ENCODE measurements around the gene HDAC1. TPM values are rescaled to one million over a fixed set of nuclear protein-coding genes. Genes with fewer than 3 reads are reported as not detected.

Gene HDAC1
- total RNA-seq, 2 donors from 2014 or later, result 21.8 to 28.0 TPM

DNA sequence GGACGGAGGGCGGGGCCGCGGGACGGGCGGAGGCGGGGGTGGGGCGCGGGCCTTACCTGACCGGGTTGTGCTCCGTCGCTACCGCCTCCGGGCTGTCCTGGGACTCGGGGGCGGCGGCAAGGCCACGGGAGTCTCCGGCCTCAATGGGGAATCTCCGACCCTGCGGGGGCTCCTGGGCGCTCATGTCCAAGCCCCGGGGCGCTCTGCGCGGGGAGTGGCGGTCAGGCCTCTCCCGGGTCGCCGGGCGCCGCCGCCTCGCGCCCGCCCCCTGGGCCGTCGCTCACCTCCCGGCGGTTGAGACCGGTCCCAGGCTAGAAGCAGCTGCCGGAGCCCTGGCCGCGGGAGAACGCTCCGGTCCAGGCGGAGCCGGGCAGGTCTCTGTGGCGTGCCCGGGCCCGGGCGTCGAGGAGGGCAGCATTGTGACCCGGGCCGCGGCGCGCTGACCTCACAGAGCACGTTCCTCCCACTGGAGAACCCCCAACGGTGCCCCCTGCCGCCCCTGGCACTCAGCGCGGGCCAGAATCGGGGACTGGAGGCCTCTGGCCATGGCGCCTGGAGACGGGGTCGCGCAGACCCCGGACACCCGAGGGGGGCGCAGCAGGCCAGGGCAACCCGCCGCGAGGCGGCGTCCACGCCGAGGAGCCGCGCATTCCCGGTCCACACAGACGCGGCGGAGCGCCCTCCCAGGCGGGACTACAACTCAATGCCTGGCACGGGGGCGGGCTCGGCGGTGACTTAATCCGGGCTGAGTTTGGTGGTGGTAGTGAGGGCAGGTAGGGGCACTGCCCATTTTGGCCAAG lies 70.0 kb downstream of the HDAC1 start:
- no peaks in the 10 kb centered on the region for H3K27me3 ChIP-seq
- H3K4me3 ChIP-seq, result peak overlapping the region; percentile 24 to 44
- no peaks in the 10 kb centered on the region for H3K9me3 ChIP-seq
- peak overlapping the region in 1 of 2 donors; percentile 39 for H3K27ac ChIP-seq
- peaks cover 0 to 20% of the 10 kb centered on the region in 2 donors for H3K4me1 ChIP-seq
- peaks cover 21% of the 10 kb centered on the region for H3K36me3 ChIP-seq
- DNase-seq (ENCODE audit: low spot score), result no peak
- TF ChIP-seq, protein P1, sequence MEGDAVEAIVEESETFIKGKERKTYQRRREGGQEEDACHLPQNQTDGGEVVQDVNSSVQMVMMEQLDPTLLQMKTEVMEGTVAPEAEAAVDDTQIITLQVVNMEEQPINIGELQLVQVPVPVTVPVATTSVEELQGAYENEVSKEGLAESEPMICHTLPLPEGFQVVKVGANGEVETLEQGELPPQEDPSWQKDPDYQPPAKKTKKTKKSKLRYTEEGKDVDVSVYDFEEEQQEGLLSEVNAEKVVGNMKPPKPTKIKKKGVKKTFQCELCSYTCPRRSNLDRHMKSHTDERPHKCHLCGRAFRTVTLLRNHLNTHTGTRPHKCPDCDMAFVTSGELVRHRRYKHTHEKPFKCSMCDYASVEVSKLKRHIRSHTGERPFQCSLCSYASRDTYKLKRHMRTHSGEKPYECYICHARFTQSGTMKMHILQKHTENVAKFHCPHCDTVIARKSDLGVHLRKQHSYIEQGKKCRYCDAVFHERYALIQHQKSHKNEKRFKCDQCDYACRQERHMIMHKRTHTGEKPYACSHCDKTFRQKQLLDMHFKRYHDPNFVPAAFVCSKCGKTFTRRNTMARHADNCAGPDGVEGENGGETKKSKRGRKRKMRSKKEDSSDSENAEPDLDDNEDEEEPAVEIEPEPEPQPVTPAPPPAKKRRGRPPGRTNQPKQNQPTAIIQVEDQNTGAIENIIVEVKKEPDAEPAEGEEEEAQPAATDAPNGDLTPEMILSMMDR (IDR thresholded peaks at IDR 0.05), result peak; percentile 31 to 70

DNA sequence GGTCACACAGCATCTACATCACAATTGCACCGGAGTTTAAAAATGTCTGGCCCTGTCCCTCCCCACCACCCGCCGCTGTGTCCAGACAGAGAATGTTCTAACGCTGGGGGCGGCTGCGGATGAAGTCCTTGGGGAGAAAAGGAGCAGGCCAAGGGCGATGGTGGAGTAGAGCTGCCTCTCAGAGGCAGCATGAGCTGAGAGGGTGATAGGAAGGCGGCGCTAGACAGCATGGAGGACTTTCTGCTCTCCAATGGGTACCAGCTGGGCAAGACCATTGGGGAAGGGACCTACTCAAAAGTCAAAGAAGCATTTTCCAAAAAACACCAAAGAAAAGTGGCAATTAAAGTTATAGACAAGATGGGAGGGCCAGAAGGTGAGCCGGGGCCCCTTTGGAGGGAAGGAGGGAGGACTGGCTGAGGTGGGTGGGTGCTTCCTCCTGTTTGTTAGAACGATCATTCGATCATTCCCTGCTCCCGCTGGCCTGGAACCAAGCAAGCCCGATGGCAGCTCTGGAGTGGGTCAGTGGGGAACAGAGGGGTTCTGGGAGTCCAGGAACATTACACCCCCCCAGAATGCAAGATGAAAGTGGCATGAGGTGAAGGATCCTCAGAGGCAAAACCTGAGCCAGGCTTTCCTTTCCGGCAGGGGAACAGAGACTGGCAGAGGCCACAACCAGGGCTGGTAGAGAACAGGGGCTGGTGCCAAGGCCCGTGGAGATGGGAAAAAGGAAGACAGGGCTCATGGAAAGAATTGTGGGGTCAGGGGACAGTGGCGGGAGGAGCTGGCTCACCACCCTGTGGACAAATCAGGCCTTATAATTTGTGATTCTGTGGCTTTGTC lies 70.8 kb downstream of the HDAC1 start, which contains the start of the genes FAM229A and TSSK3:
TSS of gene FAM229A (minus strand) at position 12 of the 840 bp plus-strand sequence. CDS start 394 bp downstream, outside the sequence.
TSS of gene TSSK3 (plus strand) at position 66 of the 840 bp plus-strand sequence. CDS start at position 229, 163 bp downstream.
- peaks cover 0 to 20% of the 10 kb centered on the region in 2 donors for H3K4me1 ChIP-seq
- TF ChIP-seq, protein P1 (IDR thresholded peaks at IDR 0.05), result no peak
- no peaks in the 10 kb centered on the region for H3K9me3 ChIP-seq
- H3K27me3 ChIP-seq, result no peaks in the 10 kb centered on the region
- H3K36me3 ChIP-seq, result peaks cover 29% of the 10 kb centered on the region
- H3K27ac ChIP-seq, result peak within 1 kb of the TSS in 1 of 2 donors; percentile 39
- peak within 1 kb of the TSS; percentile 24 to 44 for H3K4me3 ChIP-seq
- no peak for DNase-seq (ENCODE audit: low spot score)

DNA sequence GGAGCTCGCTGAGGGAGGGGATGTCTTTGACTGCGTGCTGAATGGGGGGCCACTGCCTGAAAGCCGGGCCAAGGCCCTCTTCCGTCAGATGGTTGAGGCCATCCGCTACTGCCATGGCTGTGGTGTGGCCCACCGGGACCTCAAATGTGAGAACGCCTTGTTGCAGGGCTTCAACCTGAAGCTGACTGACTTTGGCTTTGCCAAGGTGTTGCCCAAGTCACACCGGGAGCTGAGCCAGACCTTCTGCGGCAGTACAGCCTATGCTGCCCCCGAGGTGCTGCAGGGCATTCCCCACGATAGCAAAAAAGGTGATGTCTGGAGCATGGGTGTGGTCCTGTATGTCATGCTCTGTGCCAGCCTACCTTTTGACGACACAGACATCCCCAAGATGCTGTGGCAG lies 71.8 kb downstream of the HDAC1 start:
- no peak overlapping the region for H3K27ac ChIP-seq

DNA sequence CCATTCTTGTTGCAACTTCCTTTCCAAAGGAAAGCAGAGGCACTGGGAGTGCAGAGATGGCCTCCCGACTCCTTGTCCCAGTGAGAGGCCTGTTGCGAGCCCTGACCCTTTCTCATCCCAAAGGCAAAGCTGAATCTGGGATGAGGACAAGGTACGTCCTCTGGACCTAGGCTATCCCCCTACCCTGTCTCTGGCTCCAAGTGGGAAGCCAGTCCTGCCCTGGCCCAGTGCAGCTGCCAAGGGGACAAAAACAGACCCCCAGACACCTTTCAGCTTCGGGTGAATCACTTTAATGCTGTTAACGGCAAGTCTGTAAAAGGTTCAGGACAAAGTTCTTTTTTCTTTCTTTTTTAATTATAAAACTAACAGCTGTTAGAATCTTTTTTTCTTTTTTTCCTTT lies 73.0 kb downstream of the HDAC1 start:
- Histone ChIP-seq H3K36me3 (peaks cover 50% of the 10 kb centered on the region), H3K4me3 (no peak overlapping the region)
- TF ChIP-seq, protein P1 (IDR thresholded peaks at IDR 0.05), result no peak

More for the DNA sequence above, 71.8 kb downstream of the HDAC1 start:
- Histone ChIP-seq H3K36me3 (peaks cover 39% of the 10 kb centered on the region), H3K27me3 (no peaks in the 10 kb centered on the region), H3K9me3 (no peaks in the 10 kb centered on the region), H3K4me1 (peaks cover 0 to 20% of the 10 kb centered on the region in 2 donors), H3K4me3 (no peak overlapping the region)
- DNase-seq (ENCODE audit: low spot score), result no peak
- TF ChIP-seq, protein P1 (IDR thresholded peaks at IDR 0.05), result no peak

DNA sequence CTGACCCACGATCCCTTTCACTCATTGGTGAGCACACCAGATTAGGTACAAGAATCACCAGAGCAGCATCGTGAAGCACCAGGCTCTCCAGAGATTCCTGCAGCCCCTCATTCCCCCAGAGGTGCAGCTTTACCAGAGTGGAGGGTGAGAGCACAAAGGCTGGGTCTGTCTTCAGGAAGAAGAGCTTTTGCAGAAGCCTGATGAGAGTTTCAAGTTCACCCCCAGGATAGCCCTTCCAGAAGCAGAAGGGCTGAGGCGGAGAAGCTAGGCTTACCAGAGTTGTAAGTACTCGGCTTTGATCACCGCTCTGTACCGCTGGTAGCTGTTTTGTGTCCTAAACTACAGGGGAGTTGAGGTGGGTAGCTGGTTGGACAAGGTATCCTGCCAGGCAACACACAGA lies 73.6 kb downstream of the HDAC1 start:
- Histone ChIP-seq H3K27ac (no peak overlapping the region), H3K4me3 (no peak overlapping the region), H3K36me3 (peaks cover 53% of the 10 kb centered on the region), H3K27me3 (no peaks in the 10 kb centered on the region), H3K9me3 (no peaks in the 10 kb centered on the region), H3K4me1 (peaks cover 0 to 20% of the 10 kb centered on the region in 2 donors)
- no peak for DNase-seq (ENCODE audit: low spot score)
- TF ChIP-seq, protein P1 (IDR thresholded peaks at IDR 0.05), result no peak

More for the DNA sequence above, 73.0 kb downstream of the HDAC1 start:
- no peaks in the 10 kb centered on the region for H3K27me3 ChIP-seq
- no peak for DNase-seq (ENCODE audit: low spot score)
- peaks cover 0 to 20% of the 10 kb centered on the region in 2 donors for H3K4me1 ChIP-seq
- H3K9me3 ChIP-seq, result no peaks in the 10 kb centered on the region
- H3K27ac ChIP-seq, result no peak overlapping the region
